Astrocyte (in vitro differentiated cells and primary cell): ENCODE measurements around the gene NR3C1.

ENCODE experiments used
- EZH2 ChIP-seq: IDR thresholded peaks from 2 replicates; pipeline ENCODE4 v1.6.1; 2012; ENCODE audit warnings: mild to moderate bottlenecking, low read length, inconsistent platforms; ENCODE audit not compliant: insufficient read depth
- TF ChIP-seq, protein P1 (sequence below): IDR thresholded peaks from 2 replicates; pipeline ENCODE4 v1.5.1; 2011; ENCODE audit warnings: low read depth, mild to moderate bottlenecking, inconsistent platforms, low read length, moderate library complexity; ENCODE audit not compliant: insufficient read depth

GRCh38 chr5:143235423-143235822 is 168.1 kb downstream of the NR3C1 start:
- TF ChIP-seq, protein P1, sequence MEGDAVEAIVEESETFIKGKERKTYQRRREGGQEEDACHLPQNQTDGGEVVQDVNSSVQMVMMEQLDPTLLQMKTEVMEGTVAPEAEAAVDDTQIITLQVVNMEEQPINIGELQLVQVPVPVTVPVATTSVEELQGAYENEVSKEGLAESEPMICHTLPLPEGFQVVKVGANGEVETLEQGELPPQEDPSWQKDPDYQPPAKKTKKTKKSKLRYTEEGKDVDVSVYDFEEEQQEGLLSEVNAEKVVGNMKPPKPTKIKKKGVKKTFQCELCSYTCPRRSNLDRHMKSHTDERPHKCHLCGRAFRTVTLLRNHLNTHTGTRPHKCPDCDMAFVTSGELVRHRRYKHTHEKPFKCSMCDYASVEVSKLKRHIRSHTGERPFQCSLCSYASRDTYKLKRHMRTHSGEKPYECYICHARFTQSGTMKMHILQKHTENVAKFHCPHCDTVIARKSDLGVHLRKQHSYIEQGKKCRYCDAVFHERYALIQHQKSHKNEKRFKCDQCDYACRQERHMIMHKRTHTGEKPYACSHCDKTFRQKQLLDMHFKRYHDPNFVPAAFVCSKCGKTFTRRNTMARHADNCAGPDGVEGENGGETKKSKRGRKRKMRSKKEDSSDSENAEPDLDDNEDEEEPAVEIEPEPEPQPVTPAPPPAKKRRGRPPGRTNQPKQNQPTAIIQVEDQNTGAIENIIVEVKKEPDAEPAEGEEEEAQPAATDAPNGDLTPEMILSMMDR = no peak
- TF ChIP-seq EZH2 = no peak
